GM19035 (cell line): Measurements from ENCODE around the gene RBM22.
"Not testable (repeated sequence)": the region's sequence is repeated elsewhere in the genome, so short reads cannot be mapped to it uniquely, and the experiment has no call there.

Experiments used
- ATAC-seq: cut with Tn5 transposase; IDR thresholded peaks from one replicate; pipeline ENCODE4 v1.9.1; 2021; ENCODE audit not compliant: unreplicated experiment

The RBM22 gene

GRCh38 chr5:150700594-150701377 lies at the start of gene RBM22:
Gene RBM22 (minus strand): TSS chr5:150701062. CDS start chr5:150700985, 77 bp downstream.
- ATAC-seq, result peak; percentile 97

- ATAC-seq, result no peak
Observed at GRCh38 chr5:150750469-150750868, 49.6 kb upstream of the RBM22 start.

GRCh38 chr5:150743142-150743488 lies 42.3 kb upstream of the RBM22 start:
- not testable (repeated sequence) for ATAC-seq

GRCh38 chr5:150742455-150743141 lies 41.7 kb upstream of the RBM22 start:
- not testable (repeated sequence) for ATAC-seq

GRCh38 chr5:150740992-150741391 lies 40.1 kb upstream of the RBM22 start:
- ATAC-seq, result no peak

- no peak for ATAC-seq
Observed at GRCh38 chr5:150738862-150739261, 38.0 kb upstream of the RBM22 start.

- peak; percentile 78 for ATAC-seq
Observed at GRCh38 chr5:150734579-150735384, 33.9 kb upstream of the RBM22 start.

- ATAC-seq, result no peak
Observed at GRCh38 chr5:150731669-150732242, 30.9 kb upstream of the RBM22 start.

GRCh38 chr5:150729859-150730258 lies 29.0 kb upstream of the RBM22 start:
- no peak for ATAC-seq

- no peak for ATAC-seq
Observed at GRCh38 chr5:150723845-150724244, 23.0 kb upstream of the RBM22 start.

- no peak for ATAC-seq
Observed at GRCh38 chr5:150710165-150710564, 9.3 kb upstream of the RBM22 start.

GRCh38 chr5:150706776-150707390 lies 6.0 kb upstream of the RBM22 start:
- no peak for ATAC-seq

- ATAC-seq, result no peak
Observed at GRCh38 chr5:150703762-150704161, 2.9 kb upstream of the RBM22 start.

- ATAC-seq, result peak; percentile 3
Observed at GRCh38 chr5:150700246-150700593, 642 bp downstream of the RBM22 start.

GRCh38 chr5:150694612-150695011 lies 6.2 kb downstream of the RBM22 start:
- ATAC-seq, result no peak

- no peak for ATAC-seq
Observed at GRCh38 chr5:150692276-150692675, 8.6 kb downstream of the RBM22 start.

GRCh38 chr5:150690760-150691159 lies 10.1 kb downstream of the RBM22 start:
- no peak for ATAC-seq

GRCh38 chr5:150689120-150689519 lies 11.7 kb downstream of the RBM22 start:
- ATAC-seq, result no peak

- no peak for ATAC-seq
Observed at GRCh38 chr5:150676578-150676977, 24.3 kb downstream of the RBM22 start.

- ATAC-seq, result no peak
Observed at GRCh38 chr5:150675069-150675468, 25.8 kb downstream of the RBM22 start.

- ATAC-seq, result no peak
Observed at GRCh38 chr5:150674341-150674821, 26.5 kb downstream of the RBM22 start.
